GM11168 (cell line): ENCODE measurements around the gene PDXK.

Experiments
- in situ Hi-C: fragments of 300-500 bp; cut with MboI; formaldehyde crosslinking; loops from one replicate; pipeline ENCODE4 v1.12.0; 2022; ENCODE audit warnings: low sequenced_read_pairs; ENCODE audit not compliant: unreplicated experiment

The PDXK gene

DNA sequence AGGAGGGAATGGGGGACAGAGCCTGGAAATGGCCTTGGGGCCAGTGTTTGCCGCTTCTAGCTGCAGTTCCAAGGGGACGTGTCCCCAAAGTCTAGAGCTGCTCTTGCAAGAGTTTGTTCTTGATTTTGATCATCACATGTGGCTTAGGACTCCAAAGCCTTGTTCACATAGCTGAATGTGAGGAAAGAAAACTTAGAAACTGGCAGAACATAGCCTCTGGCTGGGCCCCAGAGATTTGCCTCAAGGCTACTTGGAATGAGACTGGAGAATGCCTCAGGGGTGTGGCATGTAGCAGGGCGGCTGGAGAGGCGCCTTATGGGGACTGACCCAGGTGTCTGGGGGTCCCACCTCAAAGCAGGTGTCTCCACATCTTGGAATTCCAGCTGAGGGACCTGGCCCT, 2.3 kb downstream of the PDXK start:
- in situ Hi-C loops, result no loop called here

DNA sequence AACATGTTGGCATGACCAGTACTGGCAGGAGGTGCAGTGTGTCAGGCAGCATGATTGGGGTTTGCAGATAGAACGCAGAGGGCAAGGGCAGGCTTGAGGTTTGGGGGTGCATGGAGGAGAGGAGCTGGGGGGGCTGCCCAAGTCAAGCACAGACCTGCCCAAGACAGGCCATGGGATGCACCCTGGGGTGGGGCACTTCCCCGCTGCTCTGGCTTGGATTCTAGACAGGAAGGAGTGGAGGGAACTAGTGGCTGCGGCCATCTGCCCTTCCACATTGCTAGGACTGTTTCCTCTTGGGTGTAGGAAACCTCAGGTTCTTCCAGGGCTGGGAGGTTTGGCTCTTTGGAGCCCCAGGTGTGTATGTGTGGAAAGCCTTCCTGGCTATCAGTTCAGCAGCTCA, 3.0 kb downstream of the PDXK start:
- in situ Hi-C loops, result no loop called here

DNA sequence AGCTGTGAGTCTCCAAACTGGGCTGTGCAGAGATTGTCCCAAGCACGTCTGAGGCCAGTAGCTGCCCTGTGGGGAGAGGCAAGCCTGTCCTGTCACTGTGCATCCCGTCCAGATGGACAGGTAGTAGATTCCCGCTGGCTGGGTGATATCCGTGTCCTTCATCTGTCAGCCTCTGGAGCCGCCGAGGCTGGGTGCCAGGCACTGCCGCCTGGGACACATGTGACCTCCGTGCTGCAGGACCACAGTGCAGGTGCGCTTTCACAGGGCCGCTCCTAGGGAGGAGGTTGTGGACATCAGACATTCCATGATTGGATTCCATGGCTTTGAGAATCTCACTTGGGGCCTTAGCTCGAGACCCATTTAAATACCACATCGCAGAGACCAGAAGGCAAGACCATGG, 4.7 kb downstream of the PDXK start:
- in situ Hi-C loops, result no loop called here

DNA sequence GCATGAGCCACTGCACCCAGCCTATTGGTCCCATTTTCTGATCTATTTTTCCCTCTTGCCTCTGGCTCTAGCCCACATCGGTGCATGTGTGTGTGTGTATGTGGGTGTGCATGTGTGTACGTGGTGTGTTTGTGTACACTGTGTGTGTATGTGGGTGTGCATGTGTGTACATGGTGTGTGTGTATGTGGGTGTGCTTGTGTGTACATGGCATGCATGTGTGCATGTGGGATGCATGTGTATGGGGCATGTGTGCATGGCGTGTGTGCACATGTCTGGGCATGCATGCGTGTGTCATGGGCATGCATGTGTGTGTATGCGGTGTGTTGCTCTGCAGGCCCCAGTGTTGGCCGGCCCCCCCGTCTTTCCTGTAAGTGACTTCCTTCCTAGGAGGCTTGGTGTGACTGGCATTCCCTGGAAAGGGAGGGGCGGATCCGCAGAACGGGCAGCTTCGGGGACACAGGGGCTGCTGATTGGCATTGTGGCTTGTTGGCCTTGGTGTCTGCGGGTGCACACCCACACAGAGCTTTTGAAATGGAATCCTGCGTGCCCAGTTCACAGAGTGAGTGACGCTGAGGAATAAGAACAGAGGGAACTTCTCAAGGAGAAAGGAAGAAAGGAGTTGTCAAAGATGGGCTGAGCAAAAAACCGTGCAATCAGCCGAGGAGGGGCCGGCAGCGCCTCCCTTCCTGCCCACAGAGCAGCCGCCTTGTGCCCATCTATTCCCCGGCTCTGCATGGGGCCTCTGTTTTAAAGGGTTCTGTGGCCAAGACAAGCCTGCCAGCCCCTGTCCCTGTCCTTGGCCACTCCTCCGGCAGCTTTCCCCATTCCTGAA, 8.0 kb downstream of the PDXK start:
- in situ Hi-C loops, result no loop called here

DNA sequence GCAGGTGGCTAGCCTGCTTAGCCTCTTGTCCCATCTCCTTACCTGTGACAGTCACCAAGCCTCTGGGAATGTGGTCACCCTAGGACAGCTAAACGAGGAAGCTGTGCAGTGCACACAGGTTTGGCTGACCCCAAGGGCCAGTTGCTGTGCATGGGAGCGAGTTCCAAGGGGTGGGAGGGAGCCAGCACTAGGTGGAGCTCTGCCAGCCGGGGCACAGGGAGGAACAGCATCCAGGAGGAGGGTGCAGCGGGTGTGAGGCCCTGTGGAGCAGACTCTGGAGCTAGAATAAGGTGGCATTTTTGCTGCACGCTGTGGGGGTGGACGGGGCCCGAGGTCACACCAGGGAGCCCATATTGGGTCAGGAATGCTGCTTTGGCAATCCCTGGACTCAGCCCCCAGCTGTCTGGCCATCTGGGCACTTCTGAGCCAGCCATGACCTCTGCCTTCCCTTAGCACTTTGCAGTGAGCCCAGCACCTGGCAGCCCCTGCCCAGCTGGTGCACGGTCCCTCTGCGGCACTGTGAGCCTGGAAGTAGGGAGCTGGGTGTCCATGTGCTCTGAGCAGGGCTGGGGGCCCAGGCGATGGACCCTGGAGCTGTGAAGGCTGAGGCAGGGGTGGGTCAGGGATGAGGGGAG, 8.7 kb downstream of the PDXK start:
- in situ Hi-C loops, result no loop called here

DNA sequence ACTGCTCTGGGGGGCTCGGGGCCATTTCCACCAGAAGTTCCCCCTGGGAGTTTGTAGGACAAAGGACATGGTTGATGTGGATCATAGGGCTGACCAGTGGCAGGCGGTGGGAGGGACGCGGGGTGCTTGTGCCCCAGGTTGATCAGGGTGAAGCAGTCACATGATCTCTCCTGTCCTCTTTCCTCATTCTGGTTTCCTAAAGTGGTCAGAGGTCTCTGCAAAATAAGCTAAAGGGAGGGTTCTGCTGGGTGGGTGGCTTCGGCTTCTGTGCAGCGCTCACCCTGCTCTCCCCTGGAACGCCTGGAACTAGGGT, 9.2 kb downstream of the PDXK start:
- in situ Hi-C loops, result no loop called here

DNA sequence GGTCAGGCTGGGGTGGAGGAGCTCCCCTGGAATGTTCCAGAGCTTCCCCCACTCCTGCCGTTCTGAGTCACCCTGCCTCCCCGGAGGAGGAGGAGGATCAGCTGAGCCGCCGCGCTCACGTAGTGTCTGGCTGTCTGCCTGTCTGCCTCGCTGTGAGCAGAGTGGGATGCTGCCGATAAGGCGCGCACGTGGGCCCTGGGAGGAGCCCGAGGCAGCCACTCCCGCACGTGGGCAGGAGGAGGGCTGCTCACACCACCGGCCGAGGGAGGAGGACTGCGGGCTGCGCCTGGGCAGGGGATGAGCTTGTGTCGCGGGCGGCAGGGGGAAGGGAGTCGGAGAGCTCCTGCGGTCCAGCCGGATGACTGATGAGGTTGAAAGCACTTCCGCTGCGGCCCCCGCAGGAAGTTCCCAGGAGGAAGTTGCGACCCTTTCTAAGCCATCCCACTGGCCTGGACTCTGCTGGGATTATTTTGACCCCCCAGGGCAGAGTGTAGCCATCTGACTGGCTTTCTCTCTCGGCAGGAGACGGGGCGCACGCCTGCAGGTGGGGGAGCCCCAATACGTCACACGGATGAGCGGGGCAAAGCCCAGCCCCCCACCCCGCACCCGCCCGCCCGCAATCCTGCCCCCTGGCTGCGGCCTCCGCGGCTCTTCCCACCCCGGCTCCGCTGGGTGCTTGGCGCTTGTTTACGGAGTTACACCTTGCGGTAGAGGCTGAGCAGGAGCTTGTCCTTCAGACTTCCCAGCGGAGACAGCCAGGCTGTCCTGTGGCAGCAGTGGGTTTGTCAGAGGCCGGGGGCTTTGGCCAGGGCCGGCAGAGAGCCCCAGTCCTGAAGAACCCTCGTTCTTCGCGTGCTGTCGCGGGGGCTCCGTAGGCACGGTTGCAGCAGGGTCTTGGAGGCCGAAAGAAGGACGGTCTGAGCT, 9.8 kb downstream of the PDXK start:
- in situ Hi-C loops, result no loop called here

DNA sequence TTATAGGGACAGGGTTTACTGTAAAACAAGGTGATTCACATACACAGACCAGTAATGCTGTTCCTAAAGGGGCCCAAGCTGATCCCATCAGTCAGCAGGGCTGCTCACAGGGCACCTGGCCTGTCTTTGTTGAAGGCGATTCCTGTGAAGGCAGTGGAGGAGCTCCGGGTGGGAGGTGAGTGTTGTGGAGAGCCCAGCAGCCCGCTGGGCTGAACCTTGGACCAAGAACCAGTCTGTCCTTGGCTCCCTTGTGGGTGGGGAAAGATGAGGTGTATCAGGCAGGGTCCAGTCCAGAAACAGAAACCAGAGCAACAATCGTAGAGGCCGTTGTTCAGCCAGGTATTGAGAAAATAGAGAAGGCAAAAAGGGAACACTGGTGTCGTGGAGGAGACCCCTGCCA, 12.5 kb downstream of the PDXK start:
- in situ Hi-C loops, result no loop called here

DNA sequence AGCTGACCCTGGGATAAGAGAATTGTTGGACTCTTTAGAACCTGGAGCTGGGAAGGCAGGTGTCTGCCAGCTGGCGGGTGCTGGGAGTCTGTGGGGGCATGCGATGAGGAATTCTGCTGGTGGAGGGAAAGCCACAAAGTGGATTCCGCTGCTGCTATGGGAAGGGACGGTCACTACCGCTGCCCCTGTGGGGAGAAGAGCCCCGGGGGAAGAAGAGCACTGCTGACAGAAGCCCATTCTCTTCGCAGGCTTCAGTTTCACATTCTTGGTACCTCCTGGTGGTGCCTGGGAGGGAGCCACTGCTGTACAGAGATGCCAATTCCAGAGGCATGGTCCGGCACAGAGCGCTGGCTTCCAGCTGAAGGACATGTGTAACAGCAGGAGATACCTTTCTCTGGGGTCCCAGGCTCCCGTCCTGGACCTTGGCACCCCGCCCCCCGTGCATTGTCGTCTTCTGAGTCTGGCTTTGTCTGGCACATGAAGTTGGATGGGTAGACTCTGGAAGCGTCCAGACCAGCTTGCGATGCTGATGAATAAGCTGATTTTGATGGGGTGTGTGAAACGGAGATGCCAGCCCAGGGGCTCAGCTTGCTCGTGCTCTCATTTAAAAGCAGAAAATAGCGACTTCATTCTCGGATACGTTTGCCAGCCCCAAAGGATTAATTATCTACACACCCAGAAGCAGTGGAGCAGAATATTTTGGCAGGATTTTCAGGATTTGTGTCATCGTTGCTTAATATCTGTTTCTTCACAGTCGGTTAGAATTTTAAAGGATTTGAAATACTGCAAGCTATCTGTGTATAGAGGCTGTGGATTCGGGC, 13.2 kb downstream of the PDXK start:
- in situ Hi-C loops, result no loop called here

DNA sequence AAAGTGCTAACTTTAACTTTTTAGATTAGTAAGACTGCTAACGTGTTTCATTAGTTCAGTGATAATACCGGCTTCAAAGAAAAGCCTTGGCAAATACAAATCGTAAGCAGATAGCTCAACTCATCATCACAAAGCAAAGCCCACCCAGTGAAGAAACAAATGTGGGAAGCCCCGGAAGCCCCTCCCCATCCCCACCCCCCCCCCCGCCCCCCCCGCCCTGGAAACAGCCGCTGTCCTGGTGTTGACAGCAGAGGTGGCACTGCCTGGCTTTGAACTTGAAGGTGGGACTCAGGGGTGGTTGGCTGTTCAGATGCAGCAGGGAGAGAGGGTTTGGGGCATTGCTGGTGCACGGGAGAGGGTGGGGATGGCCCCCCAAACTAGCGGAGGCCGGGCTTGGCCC, 14.1 kb downstream of the PDXK start:
- in situ Hi-C loops, result no loop called here

DNA sequence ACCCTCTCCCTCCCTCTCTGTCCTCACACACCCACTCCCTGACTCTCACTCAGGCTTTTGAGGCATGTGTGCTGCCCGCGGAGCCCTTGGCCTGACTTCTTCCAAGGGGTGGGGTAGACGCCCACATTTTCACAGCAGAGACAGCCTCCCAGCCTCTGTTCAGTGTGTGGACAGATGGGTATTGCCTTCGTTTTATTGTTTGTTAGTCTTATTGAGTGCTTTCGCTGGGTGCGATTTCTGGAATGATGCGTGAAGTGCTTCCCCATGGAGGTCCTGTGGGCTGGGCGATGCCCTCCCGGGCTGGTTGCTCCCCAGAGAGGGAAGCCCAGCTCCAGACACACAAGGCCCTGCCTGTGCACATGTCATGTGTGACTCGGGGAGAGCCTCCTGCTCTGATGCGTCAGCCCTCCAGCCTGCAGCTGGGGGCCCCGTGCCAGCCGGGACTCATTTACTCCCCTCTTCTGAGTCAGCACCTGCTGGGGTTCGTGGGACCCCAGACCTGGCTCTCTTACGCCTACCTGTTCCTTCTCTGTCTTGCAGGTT, 14.7 kb downstream of the PDXK start:
- in situ Hi-C loops, result no loop called here

DNA sequence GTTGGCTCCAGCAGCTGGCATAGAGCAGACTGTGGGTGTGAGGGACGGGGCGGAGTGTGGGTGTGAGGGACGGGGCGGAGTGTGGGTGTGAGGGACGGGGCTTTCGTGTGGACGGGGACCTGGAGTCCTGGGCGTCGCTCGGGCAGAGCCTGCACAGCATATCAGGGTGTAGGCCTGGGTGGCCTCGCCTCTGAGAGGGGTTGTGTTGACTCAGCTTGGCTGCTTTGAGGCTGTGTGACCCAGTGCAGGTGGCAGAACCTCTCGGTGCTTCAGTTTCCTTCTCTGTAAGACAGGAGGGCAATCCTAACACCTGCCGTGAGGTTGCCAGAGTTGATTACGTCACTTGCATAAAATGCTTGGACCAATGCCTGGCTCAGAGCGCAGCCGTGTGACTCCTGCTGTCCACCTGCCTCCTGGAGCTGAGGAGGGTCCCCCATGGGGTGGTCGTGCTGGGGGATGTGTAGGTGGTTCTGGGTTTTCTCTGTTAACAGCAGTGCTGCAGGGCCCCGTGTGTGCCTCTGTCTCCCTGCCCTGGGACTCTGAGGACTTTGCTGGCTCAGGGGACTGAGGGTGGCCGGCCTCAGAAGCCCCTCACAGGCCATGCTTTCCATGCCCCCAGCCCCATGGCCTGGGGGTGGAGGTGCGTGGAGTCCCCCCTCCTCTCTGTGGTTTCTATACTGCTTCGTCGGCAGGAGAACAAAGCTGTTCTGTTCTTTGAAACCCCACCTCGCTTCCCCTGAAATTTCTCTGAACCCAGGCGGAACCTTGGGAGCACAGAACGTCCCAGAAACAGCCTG, 15.4 kb downstream of the PDXK start:
- in situ Hi-C loops, result no loop called here

DNA sequence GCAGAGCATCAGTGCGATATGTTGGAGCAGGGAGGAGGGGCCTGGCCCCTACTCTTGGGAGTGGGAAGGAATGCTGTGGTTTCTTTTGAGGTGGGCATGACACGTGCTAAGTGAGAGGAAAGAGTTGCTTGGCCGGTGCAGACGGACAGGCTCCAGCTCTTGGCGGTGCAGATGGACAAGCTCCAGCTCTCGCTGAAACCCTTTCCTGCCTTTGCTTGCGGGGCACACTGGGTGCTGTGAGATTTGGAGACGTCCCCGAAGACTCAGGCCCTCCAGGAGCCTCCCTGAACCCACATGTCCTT, 15.9 kb downstream of the PDXK start:
- in situ Hi-C loops, result no loop called here

DNA sequence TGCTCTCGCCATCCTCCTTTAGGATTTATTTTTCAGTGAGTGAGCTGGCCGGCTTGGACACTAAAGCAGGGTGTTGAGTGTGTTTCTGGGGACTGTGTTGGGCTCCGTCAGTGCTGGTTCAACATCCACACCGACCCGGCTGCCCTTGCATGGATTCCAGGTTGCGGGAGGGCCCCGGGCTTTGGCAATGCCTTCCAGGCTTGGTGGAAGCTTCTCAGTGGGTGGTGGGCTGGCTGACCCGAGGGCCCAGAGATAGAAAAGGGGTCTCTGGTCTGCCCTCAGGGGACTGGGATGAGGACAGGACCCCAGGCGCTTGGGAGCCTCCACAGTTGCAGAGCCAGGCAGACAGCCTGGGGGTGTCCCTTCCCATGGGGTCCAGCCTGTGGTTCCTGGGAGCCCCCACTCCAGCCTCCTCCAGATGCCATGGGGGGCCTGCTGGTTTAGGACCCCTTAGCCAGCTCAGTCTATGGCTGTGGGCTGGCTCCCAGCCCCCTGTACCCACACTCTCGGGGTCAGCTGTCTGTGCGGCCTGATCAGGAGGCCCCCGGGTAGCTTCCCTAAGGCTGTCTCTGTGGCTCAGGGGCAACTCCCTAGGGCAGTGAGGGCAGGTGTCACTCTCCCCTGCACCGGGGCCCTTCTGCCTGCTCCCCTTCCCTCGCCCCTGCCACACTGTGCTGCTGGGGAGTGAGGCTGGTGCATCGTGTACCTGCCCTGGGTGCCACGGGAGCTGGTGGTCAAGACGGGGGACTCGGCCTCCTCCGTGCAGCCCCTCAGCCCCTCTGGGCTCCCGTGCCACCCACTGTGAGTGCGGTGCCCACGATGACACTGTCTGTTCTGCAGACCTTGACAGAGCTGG, 16.5 kb downstream of the PDXK start:
- in situ Hi-C loops, result no loop called here

DNA sequence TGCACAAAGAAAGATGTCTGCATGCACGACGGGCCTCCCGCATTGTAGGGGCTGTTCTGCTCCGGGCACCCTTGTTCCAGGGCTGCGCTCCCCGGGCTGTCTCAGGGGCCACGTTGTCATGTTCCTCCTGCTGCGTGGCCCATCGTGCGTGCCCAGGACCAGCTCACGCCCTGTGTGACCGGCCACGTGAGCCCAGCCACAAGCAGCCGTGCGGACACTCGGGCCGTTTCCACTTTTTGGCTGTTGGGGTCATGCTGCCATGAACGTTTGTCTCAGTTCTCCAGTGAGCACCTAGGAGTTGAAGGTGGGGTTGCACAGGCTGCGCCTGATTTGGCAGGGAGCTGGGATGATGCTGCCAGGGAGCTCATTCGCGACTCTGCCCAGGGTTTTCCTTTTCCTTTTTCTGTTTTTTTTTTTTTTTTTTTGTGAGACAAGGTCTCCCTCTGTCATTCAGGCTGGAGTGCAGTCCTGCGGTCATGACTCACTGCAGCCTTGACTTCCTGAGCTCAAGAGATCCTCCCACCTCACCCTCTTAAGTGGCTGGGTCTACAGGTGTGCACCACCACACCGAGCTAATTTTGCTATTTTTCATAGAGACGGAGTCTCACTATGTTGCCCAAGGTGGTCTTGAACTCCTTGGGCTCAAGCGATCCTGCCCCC, 17.4 kb downstream of the PDXK start:
- in situ Hi-C loops, result no loop called here

DNA sequence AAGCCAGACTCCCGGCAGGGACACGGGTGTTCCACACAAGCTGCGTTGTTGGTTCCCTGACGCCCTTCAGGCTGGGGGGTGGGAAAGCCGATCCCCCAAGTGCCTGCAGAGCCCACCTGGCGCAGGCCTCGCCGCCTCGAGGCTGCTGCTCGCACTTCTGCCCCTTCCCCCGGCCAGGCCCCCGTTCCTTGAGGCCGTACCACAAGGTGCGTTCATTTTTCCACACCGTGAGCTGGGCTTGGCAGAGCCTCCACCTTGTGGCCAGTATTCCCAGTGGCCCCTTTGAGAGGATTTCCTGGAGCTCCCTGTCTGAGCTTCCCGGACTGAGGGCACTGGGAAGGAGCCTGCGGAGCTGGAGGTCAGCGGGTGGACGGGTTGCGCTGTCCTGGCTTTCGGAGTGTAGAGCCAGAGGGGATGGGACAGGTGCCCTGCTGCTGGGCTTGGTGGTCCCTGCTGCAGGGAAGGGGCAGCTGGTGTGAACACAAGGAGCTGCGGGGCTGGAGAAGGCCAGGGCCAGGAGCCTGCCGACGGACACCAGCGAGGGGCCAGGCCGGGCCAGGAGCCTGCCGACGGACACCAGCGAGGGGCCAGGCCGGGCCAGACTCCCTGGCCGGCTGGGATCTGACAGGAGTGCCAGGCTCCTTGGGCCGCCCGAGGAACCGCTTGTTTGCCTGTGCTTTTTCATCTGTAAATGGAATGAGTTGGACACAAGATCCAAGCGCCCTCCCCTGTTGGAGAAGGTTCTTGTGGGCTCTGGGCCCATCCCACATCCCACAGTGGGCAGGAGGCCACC, 18.4 kb downstream of the PDXK start:
- in situ Hi-C loops, result no loop called here
